Neural progenitor cell (in vitro differentiated cells): ENCODE results near the gene DUSP11.

ENCODE experiments used
- EZH2 ChIP-seq: fragments of 200-600 bp; sonication (generic); IDR thresholded peaks from 2 replicates; pipeline ENCODE4 v1.6.1; 2017; ENCODE audit warnings: antibody characterized with exemption, mild to moderate bottlenecking, moderate library complexity
- EZH2phosphoT487 ChIP-seq: fragments of 200-600 bp; sonication (generic); IDR thresholded peaks from 2 replicates; pipeline ENCODE4 v1.6.1; 2017; ENCODE audit warnings: antibody characterized with exemption
- TF ChIP-seq, protein P1 (sequence below): fragments of 200-600 bp; sonication (generic); IDR thresholded peaks from 2 replicates; pipeline ENCODE4 v1.5.1; 2017; ENCODE audit warnings: antibody characterized with exemption, mild to moderate bottlenecking

DNA sequence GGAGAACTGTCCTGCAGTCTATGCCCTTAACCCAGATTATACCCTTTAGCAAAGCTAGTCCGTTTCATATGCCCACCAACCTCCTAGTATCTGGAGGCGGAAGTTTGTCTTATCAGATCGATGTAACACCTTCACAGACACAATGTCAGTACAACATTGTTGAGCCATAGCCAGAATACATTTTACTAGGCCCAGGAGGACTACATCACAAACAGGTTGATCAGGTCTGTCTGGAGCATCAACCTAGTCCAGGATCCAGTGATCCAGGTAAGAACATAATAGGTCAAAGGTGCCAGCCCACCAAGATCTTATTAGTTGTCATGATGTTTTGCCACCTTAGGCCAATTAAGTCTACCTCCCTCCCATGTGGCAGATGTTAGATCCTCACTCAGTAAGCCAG is 40.8 kb downstream of the DUSP11 start:
- TF ChIP-seq, protein P1, sequence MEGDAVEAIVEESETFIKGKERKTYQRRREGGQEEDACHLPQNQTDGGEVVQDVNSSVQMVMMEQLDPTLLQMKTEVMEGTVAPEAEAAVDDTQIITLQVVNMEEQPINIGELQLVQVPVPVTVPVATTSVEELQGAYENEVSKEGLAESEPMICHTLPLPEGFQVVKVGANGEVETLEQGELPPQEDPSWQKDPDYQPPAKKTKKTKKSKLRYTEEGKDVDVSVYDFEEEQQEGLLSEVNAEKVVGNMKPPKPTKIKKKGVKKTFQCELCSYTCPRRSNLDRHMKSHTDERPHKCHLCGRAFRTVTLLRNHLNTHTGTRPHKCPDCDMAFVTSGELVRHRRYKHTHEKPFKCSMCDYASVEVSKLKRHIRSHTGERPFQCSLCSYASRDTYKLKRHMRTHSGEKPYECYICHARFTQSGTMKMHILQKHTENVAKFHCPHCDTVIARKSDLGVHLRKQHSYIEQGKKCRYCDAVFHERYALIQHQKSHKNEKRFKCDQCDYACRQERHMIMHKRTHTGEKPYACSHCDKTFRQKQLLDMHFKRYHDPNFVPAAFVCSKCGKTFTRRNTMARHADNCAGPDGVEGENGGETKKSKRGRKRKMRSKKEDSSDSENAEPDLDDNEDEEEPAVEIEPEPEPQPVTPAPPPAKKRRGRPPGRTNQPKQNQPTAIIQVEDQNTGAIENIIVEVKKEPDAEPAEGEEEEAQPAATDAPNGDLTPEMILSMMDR, result no peak
- TF ChIP-seq EZH2 (no peak), EZH2phosphoT487 (no peak)
